NCI-H82 treated with DMSO at 0.1 percent for 48 hours (cell line): ENCODE measurements around the gene CBX4.
A peak's percentile ranks its signal among the peaks of the same experiment; 100 is the strongest.

Experiments used
- DNase-seq: peaks from one replicate; lab custom pipeline; 2025; ENCODE audit not compliant: unreplicated experiment; lab: John Stamatoyannopoulos, UW

Gene CBX4

GRCh38 chr17:79814127-79814973 lies 24.9 kb downstream of the CBX4 start:
- DNase-seq: no peak

GRCh38 chr17:79813297-79814126 lies 25.7 kb downstream of the CBX4 start:
- no peak for DNase-seq

DNA sequence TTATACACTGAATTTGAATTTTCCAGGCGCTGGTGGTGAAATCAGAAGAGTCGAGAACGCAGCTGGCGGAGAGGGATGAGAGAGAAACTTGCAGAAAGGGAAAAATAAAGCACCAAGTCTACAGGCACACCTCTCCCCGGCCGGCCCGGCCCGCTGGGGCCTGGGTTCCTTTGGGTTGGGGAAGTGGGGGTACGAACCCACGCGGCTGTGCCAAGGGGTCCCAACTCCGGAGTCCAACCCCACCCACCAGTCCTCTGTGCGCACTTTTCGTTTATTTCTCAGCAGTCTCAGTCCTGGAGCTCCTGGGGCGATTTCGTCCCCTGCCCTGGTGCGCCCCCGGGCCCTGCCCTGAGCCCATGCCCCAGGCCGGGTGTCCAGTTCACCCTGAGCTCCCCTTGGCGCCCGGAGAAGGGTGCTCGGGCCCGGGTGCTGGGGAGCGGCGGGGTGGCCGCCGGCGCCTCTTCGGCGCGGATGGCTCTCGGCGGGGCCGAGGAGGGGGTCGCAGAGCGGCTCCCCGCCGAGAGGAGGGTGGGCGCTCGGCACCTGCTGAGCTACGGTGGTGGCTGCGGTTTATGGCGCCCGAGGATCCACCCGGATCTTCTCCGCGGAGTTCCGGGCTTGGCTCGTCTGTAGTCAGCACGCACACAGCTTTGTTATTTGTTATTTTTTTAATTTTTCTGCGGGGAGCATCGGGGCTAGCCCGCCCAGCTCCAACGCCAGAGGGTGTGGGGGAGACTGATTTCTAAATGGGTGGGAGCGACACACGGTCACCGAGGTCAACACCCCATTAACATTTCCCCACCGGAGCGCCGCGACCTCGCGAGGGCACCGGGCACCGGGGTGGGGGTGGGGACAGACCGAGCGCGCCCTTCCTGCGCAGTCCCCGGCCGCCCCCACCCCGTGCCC lies 26.6 kb downstream of the CBX4 start:
- no peak for DNase-seq

GRCh38 chr17:79811868-79812352 lies 27.3 kb downstream of the CBX4 start:
- no peak for DNase-seq

- DNase-seq: peak; percentile 45
These were observed 28.0 kb downstream of the CBX4 start for GRCh38 chr17:79811011-79811867.

DNA sequence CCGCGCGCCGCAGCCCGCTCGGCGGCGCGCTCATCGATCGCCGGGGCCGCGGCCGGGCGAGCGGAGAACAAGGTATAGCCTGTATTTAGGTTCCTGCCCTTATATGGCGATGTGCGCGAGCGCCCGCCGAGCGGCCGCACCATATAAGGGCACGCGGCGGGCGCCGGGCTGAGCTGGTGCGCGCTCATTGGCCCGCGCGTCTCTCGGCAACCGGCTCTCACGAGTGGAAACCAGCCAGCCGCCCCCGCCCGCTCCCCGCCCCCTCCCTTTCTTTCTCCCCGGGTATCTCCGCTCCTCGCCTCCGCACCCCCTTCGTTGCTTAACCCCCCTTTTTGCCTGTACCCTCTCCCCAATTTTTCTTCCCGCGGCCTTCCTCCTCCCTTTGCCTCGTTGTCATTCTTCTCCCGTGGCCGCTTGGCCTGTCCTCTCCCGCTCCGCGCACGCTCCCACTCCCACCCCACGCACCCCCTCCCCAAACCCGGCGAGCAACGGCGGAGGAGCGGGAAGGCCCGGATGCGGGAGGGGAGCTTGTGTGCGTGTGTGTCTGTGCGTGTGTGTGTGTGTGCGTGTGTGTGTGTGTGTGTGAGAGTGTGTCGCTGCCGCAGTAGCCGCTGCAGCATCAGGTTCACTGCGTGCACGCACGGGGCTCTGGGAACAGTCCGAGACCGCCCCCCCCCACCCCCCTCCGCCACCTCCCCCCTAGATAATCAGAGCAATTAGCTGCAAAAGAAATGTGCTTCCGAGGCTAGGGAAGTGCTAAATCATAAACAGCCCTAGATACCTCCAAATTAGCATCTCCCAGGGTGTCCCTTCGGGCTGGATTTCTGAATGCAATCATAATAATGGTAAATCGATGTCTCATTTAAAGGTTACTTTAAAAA lies 28.9 kb downstream of the CBX4 start:
- DNase-seq: peak; percentile 83

DNA sequence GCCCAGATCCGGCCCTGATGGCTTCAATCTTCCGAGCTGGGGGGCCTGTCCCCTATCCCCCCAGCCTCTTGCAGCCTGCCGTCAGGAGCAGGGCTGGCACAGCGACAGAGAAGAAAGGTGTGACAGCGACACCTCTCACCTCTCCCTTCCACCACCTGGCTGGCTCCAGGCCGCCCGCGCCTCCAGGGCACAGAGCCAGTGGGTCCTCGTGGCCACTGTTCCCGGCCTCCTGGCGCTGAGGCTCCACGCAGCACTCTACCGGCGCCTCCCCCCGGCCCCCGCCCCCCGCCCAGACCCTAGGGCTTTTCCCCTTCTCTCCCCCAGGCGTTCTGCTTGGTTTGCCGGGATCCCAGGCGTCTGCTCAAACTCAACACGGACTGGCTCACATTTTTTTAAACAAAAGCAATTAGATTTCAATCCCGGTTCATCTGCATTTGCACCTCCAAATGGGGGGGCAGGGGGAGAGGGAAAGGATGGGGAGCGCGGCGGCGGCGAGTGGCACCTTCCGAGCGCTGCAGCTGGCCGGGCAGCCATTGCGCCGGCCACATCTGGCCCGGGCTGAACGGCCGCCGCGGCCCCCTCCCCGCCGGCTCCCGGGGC lies 29.6 kb downstream of the CBX4 start:
- no peak for DNase-seq

DNA sequence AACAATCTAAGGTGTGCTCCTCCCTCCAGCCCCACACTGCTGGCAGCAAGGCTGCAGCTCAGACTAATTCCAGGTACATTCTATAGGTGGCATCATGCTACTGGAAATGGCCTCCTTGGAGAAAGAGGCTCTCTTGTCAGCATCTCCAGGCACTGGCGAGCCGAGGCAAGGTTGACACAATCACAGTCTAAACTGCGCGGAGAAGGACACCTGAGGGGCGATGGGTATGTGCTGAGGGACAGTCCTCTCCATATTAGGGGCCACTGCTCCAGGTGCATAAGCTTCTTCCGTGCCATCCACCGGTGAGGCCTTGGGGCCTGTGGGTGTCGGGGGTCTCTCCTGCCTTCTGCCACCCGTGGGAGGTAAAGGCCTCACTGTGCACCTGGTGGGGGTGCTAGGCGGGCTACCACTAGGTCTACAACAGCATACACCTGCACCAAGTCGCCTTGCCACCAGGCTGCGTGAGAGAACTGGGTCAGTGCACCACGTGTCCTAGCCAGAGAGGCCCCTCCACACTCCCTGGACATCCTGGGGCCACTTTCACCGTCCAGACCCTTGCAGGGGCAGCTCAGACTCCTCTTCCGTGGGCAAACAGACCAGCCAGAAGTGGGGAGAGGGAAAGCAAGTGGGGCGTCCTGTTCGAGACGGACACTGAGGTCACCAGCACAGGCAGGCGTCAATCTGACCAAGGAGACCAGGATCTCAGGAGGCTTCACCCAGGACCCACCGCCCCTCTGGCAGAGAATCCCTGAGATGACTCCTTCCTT lies 30.3 kb downstream of the CBX4 start:
- no peak for DNase-seq

DNA sequence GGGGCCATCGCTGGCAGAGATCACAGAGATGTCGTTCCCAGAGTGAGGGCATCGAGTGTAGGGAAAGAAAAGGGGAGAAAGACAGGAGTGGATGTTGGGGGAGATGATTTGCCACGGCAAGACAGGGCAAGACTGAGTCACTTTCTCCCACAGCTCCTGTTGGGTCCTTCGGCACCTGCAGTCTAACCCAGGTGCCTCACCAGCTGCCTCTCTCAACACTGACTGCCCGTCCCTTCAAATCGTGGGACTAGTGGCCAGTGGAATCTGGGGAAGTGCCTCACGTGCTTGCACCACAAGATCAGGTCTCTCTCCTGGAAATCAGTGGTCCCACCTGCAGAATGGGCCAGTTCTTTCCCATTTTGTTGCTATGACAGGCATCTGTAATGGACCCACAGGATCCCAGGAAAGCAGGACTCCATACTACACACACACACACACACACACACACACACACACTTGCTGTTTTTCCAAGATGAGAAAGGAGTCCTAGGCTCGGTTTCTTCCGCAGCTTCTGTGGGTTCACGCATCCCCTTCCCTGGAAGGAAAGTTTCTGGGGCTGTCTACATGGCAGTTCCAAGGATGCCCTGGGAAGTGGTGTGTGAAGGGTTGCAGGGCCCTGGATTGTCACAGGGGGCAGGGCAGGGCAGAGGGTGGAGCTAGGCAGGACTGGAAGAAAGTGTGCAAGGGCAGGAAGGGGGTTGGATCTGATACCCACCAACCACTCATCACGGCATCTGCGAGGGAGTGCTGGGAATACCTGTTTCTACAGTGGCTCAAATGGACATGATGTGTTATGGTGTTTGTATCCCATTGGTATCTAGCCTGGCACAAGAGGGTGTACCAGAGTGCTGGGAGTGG lies 32.1 kb downstream of the CBX4 start:
- no peak for DNase-seq

- DNase-seq: no peak
These were observed 32.8 kb downstream of the CBX4 start for GRCh38 chr17:79806446-79806760.

GRCh38 chr17:79804856-79805696 lies 34.2 kb downstream of the CBX4 start:
- no peak for DNase-seq

DNA sequence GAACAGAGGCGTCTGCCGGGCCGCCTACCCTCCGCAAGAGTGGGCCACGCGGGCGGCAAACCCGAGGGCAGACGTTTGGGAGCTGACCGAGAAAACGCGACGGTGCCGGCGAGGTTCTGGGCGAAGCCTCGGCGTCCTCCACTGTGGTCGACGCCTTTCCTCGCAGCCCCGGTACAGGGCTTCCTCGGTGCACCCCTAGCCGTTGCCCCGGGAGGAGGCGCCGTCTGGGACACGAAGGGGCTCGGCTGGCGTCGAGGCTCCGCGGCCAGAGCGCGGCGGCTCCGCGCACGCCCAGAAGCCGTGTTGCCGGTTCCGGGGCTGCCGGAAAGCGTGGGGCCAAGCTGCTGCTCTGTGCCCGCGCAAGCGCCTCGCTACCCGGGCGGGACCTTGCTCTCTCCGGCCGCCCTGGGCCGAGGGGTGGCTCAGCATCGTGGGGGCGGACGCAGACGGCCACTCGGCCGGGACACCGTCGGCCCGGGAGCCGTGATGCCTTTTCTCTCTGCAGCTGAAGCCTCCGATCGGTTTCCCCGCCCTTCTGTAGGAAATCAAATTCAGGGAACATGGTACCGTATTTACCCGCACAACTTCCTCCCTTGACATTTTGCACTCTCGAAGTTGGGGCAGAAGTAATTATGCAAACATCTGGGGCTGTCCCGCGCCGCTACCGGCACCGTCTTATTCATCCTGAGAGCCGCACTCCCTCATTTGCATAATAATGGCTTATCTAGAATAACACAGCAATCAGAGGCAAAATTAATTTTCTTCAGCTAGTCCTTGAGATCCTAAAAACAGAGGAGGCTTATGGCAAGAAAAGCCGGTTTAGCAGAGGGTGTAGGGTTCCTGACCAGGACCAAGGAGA lies 35.0 kb downstream of the CBX4 start:
- no peak for DNase-seq

DNA sequence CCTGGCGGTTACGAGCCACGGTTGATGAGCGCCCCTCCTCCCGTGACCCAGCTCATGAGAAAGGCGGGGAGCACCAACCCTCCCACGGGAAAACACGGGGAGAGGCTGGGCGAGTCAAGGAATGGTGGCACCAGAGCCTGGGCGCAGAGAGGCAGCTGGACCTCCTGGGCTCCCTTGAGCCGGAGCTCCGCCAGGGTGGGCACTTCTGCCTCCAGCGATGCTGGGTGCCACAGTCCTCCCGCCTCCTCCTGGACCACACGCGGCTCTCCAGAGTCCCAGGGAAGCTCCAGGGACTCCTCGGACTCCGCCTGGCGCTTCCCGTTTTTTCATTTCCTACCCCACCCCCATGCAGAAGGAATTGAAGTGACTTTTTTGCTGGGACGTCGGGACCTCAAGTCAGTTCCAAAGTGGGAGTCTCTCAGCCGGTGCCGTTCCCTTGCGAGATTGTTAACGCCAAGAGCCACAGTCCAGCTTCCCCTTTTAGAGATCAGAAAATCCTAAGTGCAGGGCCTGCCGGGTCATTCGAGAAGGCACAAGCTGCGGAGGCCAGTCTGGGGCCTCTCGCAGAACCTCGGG lies 35.7 kb downstream of the CBX4 start:
- DNase-seq: no peak

- no peak for DNase-seq
These were observed 36.4 kb downstream of the CBX4 start for GRCh38 chr17:79802736-79803420.
